ENCODE data around the gene LARGE1.

DNA sequence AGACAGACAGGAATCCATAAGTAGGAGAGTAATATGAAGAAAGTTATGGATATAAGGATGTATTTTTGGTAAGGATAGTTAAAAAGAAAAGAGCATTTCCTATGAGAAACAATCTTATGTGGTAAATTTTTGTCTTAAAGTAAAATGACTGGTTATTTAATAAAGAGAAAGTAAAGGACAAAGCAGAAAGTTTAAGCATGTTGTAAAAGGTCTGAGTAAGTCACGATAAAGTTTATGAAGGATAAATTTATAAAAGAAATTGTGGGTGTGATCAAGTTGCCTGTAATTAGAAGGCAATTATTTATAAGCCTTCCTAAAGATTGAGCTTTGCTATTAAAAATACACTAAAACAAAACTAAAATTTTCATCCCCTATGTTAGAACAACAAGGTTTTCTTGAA lies 547.4 kb downstream of the LARGE1 start:
- TF ChIP-seq, protein P1, sequence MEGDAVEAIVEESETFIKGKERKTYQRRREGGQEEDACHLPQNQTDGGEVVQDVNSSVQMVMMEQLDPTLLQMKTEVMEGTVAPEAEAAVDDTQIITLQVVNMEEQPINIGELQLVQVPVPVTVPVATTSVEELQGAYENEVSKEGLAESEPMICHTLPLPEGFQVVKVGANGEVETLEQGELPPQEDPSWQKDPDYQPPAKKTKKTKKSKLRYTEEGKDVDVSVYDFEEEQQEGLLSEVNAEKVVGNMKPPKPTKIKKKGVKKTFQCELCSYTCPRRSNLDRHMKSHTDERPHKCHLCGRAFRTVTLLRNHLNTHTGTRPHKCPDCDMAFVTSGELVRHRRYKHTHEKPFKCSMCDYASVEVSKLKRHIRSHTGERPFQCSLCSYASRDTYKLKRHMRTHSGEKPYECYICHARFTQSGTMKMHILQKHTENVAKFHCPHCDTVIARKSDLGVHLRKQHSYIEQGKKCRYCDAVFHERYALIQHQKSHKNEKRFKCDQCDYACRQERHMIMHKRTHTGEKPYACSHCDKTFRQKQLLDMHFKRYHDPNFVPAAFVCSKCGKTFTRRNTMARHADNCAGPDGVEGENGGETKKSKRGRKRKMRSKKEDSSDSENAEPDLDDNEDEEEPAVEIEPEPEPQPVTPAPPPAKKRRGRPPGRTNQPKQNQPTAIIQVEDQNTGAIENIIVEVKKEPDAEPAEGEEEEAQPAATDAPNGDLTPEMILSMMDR (IDR thresholded peaks at IDR 0.05; ENCODE audit: insufficient read depth, low read length, poor library complexity, severe bottlenecking): no peak
- TF ChIP-seq EZH2phosphoT487 (conservative IDR thresholded peaks at IDR 0.05; ENCODE audit: low read length): no peak

Measured in SU-DHL-6 (cell line).